HepG2 (cell line): ENCODE results near the gene ADGRL3. TPM values are rescaled to one million over a fixed set of nuclear protein-coding genes. Genes with fewer than 3 reads are reported as not detected.

Source experiments
- ATAC-seq: fragments of 200-7000 bp; cut with Tn5 transposase; 3 replicates; pipeline ENCODE4 v1.9.1; 2020; ENCODE audit warnings: mild to moderate bottlenecking, moderate library complexity
- BruUV-seq: library from RNA; stranded (reverse); fragments of 400-500 nt; replicated peaks from 2 replicates; lab custom pipeline; 2021; lab: Mats Ljungman, UMichigan
- CTCF ChIA-PET: fragments of 300-600 bp; formaldehyde crosslinking; extraction: SDS; loops from one replicate; lab custom pipeline; 2021; ENCODE audit warnings: low total read pairs, inconsistent platforms, low intra/inter-chr PET ratio; lab: Yijun Ruan, JAX
- POLR2A ChIA-PET: fragments of 350-600 bp; sonication (Branson Sonifier 250); formaldehyde crosslinking; loops from one replicate; lab custom pipeline; 2020; ENCODE audit warnings: antibody characterized with exemption, inconsistent platforms; lab: Yijun Ruan, JAX
- DNase-seq: peaks from one replicate; pipeline ENCODE4 v3.0.0-alpha.2; 2015; ENCODE audit warnings: low spot score
- FAIRE-seq: peaks from 3 replicates; lab custom pipeline; 2011; peaks lifted over from hg19 to GRCh38; lab: Jason Lieb, UNC
- H2AFZ ChIP-seq: one replicate; pipeline ENCODE4 v1.6.1; 2011; ENCODE audit warnings: low read length, inconsistent platforms
- H3K27ac ChIP-seq: fragments of 300-600 bp; 3 replicates; pipeline ENCODE4 v1.8.0; 2011; ENCODE audit warnings: mixed run types, mild to moderate bottlenecking, mixed read lengths, low read length, inconsistent platforms; ENCODE audit not compliant: insufficient read depth; ENCODE audit errors: extremely low read length
- H3K27me3 ChIP-seq, 2 experiments: fragments of 200-600 bp in 1 of 2; 2 replicates in 1 of 2; 3 replicates in 1 of 2; pipeline versions ENCODE4 v1.6.0 to v1.8.0; 2011; ENCODE audit warnings: low read length in 2 of 2, mild to moderate bottlenecking in 2 of 2, moderate library complexity in 2 of 2, inconsistent platforms in 1 of 2; ENCODE audit not compliant: insufficient read depth in 2 of 2, control insufficient read depth in 1 of 2
- H3K36me3 ChIP-seq, 2 experiments: fragments of 200-600 bp in 1 of 2; replicated peaks in 1 of 2; 2 replicates in 1 of 2; 3 replicates in 1 of 2; pipeline versions ENCODE4 v1.5.1 to v1.8.0; 2011; ENCODE audit warnings: low read length in 2 of 2, inconsistent platforms in 1 of 2; ENCODE audit not compliant: insufficient read depth in 2 of 2, control insufficient read depth in 1 of 2
- H3K4me1 ChIP-seq: 2 replicates; pipeline ENCODE4 v1.5.1; 2012; ENCODE audit warnings: low read length, inconsistent platforms; ENCODE audit not compliant: insufficient read depth
- H3K4me2 ChIP-seq: 2 replicates; pipeline ENCODE4 v1.6.0; 2011; ENCODE audit warnings: low read depth, low read length, inconsistent platforms
- H3K4me3 ChIP-seq, 3 experiments: fragments of 200-600 bp in 1 of 3; sonication (generic), shearing (Covaris generic) in 1 of 3; replicated peaks in 1 of 3; 2 replicates each; pipeline ENCODE4 v1.5.1; 2011 to 2016; ENCODE audit warnings: low read length in 3 of 3, inconsistent platforms in 2 of 3, low read depth in 2 of 3, mild to moderate bottlenecking in 2 of 3, control low read depth in 1 of 3, mixed read lengths in 1 of 3; ENCODE audit not compliant: insufficient read depth in 1 of 3
- H3K79me2 ChIP-seq: one replicate; pipeline ENCODE4 v1.6.1; 2011; ENCODE audit warnings: low read length, inconsistent platforms; ENCODE audit not compliant: insufficient read depth
- H3K9ac ChIP-seq: 2 replicates; pipeline ENCODE4 v1.6.0; 2011; ENCODE audit warnings: mild to moderate bottlenecking, low read depth, low read length, inconsistent platforms; ENCODE audit not compliant: insufficient read depth
- H3K9me3 ChIP-seq: 2 replicates; pipeline ENCODE4 v1.5.1; 2012; ENCODE audit warnings: mild to moderate bottlenecking, low read length
- H4K20me1 ChIP-seq: 2 replicates; pipeline ENCODE4 v1.6.0; 2011; ENCODE audit warnings: inconsistent platforms, mild to moderate bottlenecking, low read length, moderate library complexity; ENCODE audit not compliant: insufficient read depth
- ADNP ChIP-seq: sonication (generic); formaldehyde crosslinking; IDR thresholded peaks from 2 replicates; pipeline ENCODE4 v1.4.0; 2020; ENCODE audit warnings: missing genetic modification reagents
- ELF4 ChIP-seq: sonication (generic); formaldehyde crosslinking; IDR thresholded peaks from 2 replicates; pipeline ENCODE4 v1.5.0; 2020; ENCODE audit warnings: missing genetic modification reagents, mild to moderate bottlenecking, moderate library complexity, borderline replicate concordance
- FOXJ3 ChIP-seq: sonication (generic); formaldehyde crosslinking; IDR thresholded peaks from 2 replicates; pipeline ENCODE4 v1.4.0; 2020; ENCODE audit warnings: missing genetic modification reagents, mild to moderate bottlenecking, borderline replicate concordance
- GFI1 ChIP-seq: sonication (generic); formaldehyde crosslinking; IDR thresholded peaks from 2 replicates; pipeline ENCODE4 v1.5.0; 2020; ENCODE audit warnings: missing genetic modification reagents, mild to moderate bottlenecking, borderline replicate concordance
- ZNF296 ChIP-seq: sonication (generic); formaldehyde crosslinking; conservative IDR thresholded peaks from 2 replicates; pipeline ENCODE4 v1.5.0; 2020; ENCODE audit warnings: mild to moderate bottlenecking, missing genetic modification reagents
- WGBS: methylation state at CpG from one replicate; pipeline ENCODE4 v1.1.6; 2017; ENCODE audit warnings: low lambda C conversion rate; 5-methylcytosine and 5-hydroxymethylcytosine counted together
- in situ Hi-C: cut with HindIII; loops from 2 replicates; pipeline ENCODE4 v1.10.0; 2017; ENCODE audit warnings: low pct_unique_long_range_greater_than_20kb; ENCODE audit not compliant: extremely low pct_ligation_motif_present
- intact Hi-C: fragments of 100-400 bp; cut with micrococcal nuclease; formaldehyde crosslinking; loops from one replicate; pipeline ENCODE4 v1.10.0; 2022; ENCODE audit not compliant: unreplicated experiment
- polyA plus RNA-seq, 8 experiments: library from polyadenylated mRNA; depleted of rRNA in 3 of 8; stranded (reverse) in 7 of 8; unstranded in 1 of 8; fragments of >200 nt; fragmentation: Illumina TruSeq in 4 of 8; extraction: Trizol in 4 of 8; gene quantifications; 2 replicates each; pipeline versions ENCODE4 v1.2.1 to v1.2.3, GENCODE V29; 2011 to 2016; ENCODE audit warnings: low read depth in 4 of 8, missing spikeins in 1 of 8, mixed read lengths in 1 of 8; ENCODE audit not compliant: insufficient read depth in 1 of 8
- total RNA-seq, 5 experiments: library from RNA; depleted of rRNA; stranded (reverse); fragments of >200 nt; fragmentation: Illumina TruSeq; extraction: Trizol; gene quantifications; 2 replicates each; pipeline ENCODE4 v1.2.3, GENCODE V29; 2016; ENCODE audit warnings: low read depth in 1 of 5
- TF ChIP-seq, protein P1 (sequence below): sonication (generic); formaldehyde crosslinking; IDR thresholded peaks from 2 replicates; pipeline ENCODE4 v1.5.1; 2020; ENCODE audit warnings: mild to moderate bottlenecking, missing genetic modification reagents
- TF ChIP-seq, protein P2 (sequence below): sonication (generic); formaldehyde crosslinking; IDR thresholded peaks from 2 replicates; pipeline ENCODE4 v1.5.0; 2020; ENCODE audit warnings: mild to moderate bottlenecking, missing genetic modification reagents
- TF ChIP-seq, protein P3 (sequence below): sonication (generic); formaldehyde crosslinking; IDR thresholded peaks from 2 replicates; pipeline ENCODE4 v1.4.0; 2020; ENCODE audit warnings: missing genetic modification reagents, mild to moderate bottlenecking, borderline replicate concordance

ADGRL3 gene
- total and polyA plus RNA-seq, 2 of the 13 experiments (the other 11 are each of a cell fraction or from before 2014, with no cell fraction given): 0.04 to 0.05 TPM

DNA sequence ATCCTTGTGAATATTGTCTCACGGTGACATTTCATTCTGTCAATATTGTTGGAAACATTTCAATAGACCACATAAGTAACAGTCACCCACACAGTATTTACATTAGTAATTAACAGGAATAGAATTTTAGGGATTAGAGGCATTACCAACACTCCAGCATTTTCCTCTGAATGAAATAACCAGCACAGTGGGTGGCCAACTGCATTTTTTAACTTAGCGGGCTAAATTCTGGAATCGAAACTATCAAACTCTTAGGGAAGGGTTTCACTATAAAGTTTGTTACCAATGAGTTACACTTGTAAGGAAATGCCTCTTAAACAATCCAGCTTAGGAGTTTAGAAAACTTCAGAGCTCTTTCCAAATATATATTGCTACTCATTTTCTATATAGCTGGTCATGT, 403.0 kb downstream of the ADGRL3 start (continued):
- no peak for TF ChIP-seq ADNP (CRISPR knock-in tag)
- no peak for TF ChIP-seq GFI1

DNA sequence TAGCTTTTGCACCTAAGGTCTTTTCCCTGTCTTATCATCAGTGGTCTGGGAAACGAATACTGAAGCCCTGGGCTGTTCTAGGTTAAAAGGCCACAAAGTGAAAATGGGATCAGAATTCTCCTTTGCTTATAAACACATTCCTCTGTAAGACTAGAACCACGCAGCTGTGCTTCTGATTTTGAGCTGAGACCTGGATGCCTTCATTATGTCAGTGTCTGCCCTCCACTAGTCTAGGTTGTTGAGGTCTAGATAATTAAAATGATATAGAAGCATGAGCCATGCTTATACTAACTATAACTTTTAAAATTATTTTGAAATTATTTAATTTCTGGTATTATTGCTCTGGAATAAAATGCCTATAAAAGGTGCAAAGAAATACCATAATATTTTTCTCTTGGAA, 403.9 kb downstream of the ADGRL3 start:
- TF ChIP-seq, protein P1, sequence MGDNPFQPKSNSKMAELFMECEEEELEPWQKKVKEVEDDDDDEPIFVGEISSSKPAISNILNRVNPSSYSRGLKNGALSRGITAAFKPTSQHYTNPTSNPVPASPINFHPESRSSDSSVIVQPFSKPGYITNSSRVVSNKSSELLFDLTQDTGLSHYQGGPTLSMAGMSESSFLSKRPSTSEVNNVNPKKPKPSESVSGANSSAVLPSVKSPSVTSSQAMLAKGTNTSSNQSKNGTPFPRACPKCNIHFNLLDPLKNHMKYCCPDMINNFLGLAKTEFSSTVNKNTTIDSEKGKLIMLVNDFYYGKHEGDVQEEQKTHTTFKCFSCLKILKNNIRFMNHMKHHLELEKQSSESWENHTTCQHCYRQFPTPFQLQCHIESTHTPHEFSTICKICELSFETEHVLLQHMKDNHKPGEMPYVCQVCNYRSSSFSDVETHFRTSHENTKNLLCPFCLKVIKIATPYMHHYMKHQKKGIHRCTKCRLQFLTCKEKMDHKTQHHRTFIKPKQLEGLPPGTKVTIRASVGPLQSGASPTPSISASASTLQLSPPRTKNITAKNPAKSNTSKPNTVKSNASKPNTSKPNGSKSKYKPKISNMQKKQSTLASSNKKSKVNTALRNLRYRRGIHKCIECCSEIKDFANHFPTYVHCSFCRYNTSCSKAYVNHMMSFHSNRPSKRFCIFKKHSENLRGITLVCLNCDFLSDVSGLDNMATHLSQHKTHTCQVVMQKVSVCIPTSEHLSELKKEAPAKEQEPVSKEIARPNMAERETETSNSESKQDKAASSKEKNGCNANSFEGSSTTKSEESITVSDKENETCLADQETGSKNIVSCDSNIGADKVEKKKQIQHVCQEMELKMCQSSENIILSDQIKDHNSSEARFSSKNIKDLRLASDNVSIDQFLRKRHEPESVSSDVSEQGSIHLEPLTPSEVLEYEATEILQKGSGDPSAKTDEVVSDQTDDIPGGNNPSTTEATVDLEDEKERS (CRISPR knock-in tag): no peak
- TF ChIP-seq FOXJ3 (CRISPR knock-in tag) (no peak), ELF4 (CRISPR knock-in tag) (no peak), ZNF296 (no peak)
- TF ChIP-seq, protein P2, sequence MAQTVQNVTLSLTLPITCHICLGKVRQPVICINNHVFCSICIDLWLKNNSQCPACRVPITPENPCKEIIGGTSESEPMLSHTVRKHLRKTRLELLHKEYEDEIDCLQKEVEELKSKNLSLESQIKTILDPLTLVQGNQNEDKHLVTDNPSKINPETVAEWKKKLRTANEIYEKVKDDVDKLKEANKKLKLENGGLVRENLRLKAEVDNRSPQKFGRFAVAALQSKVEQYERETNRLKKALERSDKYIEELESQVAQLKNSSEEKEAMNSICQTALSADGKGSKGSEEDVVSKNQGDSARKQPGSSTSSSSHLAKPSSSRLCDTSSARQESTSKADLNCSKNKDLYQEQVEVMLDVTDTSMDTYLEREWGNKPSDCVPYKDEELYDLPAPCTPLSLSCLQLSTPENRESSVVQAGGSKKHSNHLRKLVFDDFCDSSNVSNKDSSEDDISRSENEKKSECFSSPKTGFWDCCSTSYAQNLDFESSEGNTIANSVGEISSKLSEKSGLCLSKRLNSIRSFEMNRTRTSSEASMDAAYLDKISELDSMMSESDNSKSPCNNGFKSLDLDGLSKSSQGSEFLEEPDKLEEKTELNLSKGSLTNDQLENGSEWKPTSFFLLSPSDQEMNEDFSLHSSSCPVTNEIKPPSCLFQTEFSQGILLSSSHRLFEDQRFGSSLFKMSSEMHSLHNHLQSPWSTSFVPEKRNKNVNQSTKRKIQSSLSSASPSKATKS (CRISPR knock-in tag): no peak
- TF ChIP-seq, protein P3, sequence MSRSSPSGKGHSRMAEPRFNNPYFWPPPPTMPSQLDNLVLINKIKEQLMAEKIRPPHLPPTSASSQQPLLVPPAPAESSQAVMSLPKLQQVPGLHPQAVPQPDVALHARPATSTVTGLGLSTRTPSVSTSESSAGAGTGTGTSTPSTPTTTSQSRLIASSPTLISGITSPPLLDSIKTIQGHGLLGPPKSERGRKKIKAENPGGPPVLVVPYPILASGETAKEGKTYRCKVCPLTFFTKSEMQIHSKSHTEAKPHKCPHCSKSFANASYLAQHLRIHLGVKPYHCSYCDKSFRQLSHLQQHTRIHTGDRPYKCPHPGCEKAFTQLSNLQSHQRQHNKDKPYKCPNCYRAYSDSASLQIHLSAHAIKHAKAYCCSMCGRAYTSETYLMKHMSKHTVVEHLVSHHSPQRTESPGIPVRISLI: no peak
- Histone ChIP-seq H3K27me3 (no peaks in the 10 kb centered on the region), H3K9ac (no peak overlapping the region), H3K4me2 (no peak overlapping the region), H4K20me1 (no peaks in the 10 kb centered on the region), H3K79me2 (no peaks in the 10 kb centered on the region), H3K36me3 (no peaks in the 10 kb centered on the region), H2AFZ (no peak overlapping the region), H3K27ac (no peak overlapping the region), H3K4me1 (no peaks in the 10 kb centered on the region), H3K9me3 (no peaks in the 10 kb centered on the region), H3K4me3 (no peak overlapping the region)
- WGBS: 0% methylated on average over 2 of the region's 2 CpGs
- no peak for FAIRE-seq
- POLR2A ChIA-PET: no interaction called here
- intact Hi-C loops: no loop called here
- in situ Hi-C loops: no loop called here
- no TSS peak for BruUV-seq
- ATAC-seq: no peak
- no peak for DNase-seq
- CTCF ChIA-PET: no interaction called here
